B cell (primary cell): ENCODE results near the gene ACP1. TPM values are rescaled to one million over a fixed set of nuclear protein-coding genes. Genes with fewer than 3 reads are reported as not detected.

ENCODE experiments used
- ATAC-seq: fragments of 200-7000 bp; cut with Tn5 transposase; one replicate; pipeline ENCODE4 v1.10.0; 2021; ENCODE audit warnings: low read depth, mild to moderate bottlenecking, moderate number of reproducible peaks, moderate library complexity
- CTCF ChIA-PET: fragments of 350-600 bp; sonication (Branson Sonifier 250); formaldehyde crosslinking; loops from one replicate; lab custom pipeline; 2021; ENCODE audit warnings: antibody characterized with exemption, inconsistent platforms; lab: Charles Lee
- POLR2A ChIA-PET: fragments of 350-600 bp; sonication (Branson Sonifier 250); formaldehyde crosslinking; loops from one replicate; lab custom pipeline; 2021; ENCODE audit warnings: antibody characterized with exemption; lab: Charles Lee
- DNase-seq: peaks from one replicate; pipeline ENCODE4 v3.0.0; 2013
- H2AFZ ChIP-seq: 2 replicates; pipeline ENCODE4 v1.6.1; 2012; ENCODE audit warnings: mild to moderate bottlenecking, low read depth, low read length; ENCODE audit not compliant: insufficient read depth, poor library complexity, severe bottlenecking
- H3K27ac ChIP-seq, 2 donors: 1 replicate in 1 of 2; 2 replicates in 1 of 2; pipeline ENCODE4 v1.5.1; 2012 to 2013; ENCODE audit warnings: low read length in 2 of 2, mild to moderate bottlenecking in 2 of 2, moderate library complexity in 1 of 2
- H3K27me3 ChIP-seq, 4 experiments: fragments of 200-600 bp in 1 of 4; sonication (generic) in 1 of 4; replicated peaks in 1 of 4; 1 replicate in 2 of 4; 2 replicates in 2 of 4; pipeline versions ENCODE4 v1.6.1 to v1.7.0; 2013 to 2016; ENCODE audit warnings: low read length in 3 of 4, mild to moderate bottlenecking in 2 of 4, mixed read lengths in 1 of 4, moderate library complexity in 1 of 4; ENCODE audit not compliant: insufficient read depth in 4 of 4, control insufficient read depth in 3 of 4; ENCODE audit errors: control extremely low read depth in 1 of 4
- H3K36me3 ChIP-seq, 2 experiments: replicated peaks in 1 of 2; 1 replicate in 1 of 2; 2 replicates in 1 of 2; pipeline versions ENCODE4 v1.6.1 to v1.7.1; 2013; ENCODE audit warnings: low read length in 1 of 2; ENCODE audit not compliant: insufficient read depth in 2 of 2, control insufficient read depth in 1 of 2; ENCODE audit errors: control extremely low read depth in 1 of 2, extremely low read depth in 1 of 2
- H3K4me1 ChIP-seq, 2 donors: fragments of 200-600 bp in 1 of 2; sonication (generic) in 1 of 2; 1 replicate in 1 of 2; 2 replicates in 1 of 2; pipeline versions ENCODE4 v1.5.1 to v1.6.1; 2013 to 2017; ENCODE audit warnings: low read length in 2 of 2; ENCODE audit not compliant: control insufficient read depth in 2 of 2, insufficient read depth in 2 of 2
- H3K4me2 ChIP-seq: replicated peaks from 2 replicates; pipeline ENCODE3; 2012; ENCODE audit warnings: mild to moderate bottlenecking, low read depth, low read length; ENCODE audit not compliant: poor library complexity, severe bottlenecking
- H3K4me3 ChIP-seq, 5 experiments: fragments of 200-600 bp in 1 of 5; sonication (generic) in 1 of 5; 1 replicate in 3 of 5; 2 replicates in 2 of 5; pipeline versions ENCODE4 v1.5.1 to v1.7.0; 2011 to 2016; ENCODE audit warnings: low read length in 4 of 5, mild to moderate bottlenecking in 4 of 5, low read depth in 2 of 5, control low read depth in 1 of 5, moderate library complexity in 1 of 5; ENCODE audit not compliant: insufficient read depth in 1 of 5; ENCODE audit errors: control extremely low read depth in 1 of 5, extremely low read depth in 1 of 5
- H3K79me2 ChIP-seq: fragments of 200-600 bp; sonication (generic); one replicate; pipeline ENCODE4 v1.6.0; 2016; ENCODE audit warnings: low read length; ENCODE audit not compliant: control insufficient read depth, insufficient read depth
- H3K9ac ChIP-seq: fragments of 200-600 bp; sonication (generic); 2 replicates; pipeline ENCODE4 v1.6.1; 2017; ENCODE audit warnings: mild to moderate bottlenecking, low read length, moderate library complexity
- H3K9me3 ChIP-seq, 3 donors: one replicate each; pipeline versions ENCODE4 v1.6.1 to v1.7.1; 2013; ENCODE audit warnings: low read length in 2 of 3; ENCODE audit not compliant: control insufficient read depth in 2 of 3, insufficient read depth in 1 of 3; ENCODE audit errors: control extremely low read depth in 1 of 3
- H4K20me1 ChIP-seq: 2 replicates; pipeline ENCODE4 v1.6.0; 2012; ENCODE audit warnings: mild to moderate bottlenecking, low read length; ENCODE audit not compliant: insufficient read depth, control insufficient read depth, poor library complexity, severe bottlenecking
- H3K27ac Mint-ChIP-seq: one replicate; pipeline ENCODE4 v1.8.0; 2021; ENCODE audit warnings: mixed read lengths
- H3K27me3 Mint-ChIP-seq: one replicate; pipeline ENCODE4 v1.8.0; 2021; ENCODE audit warnings: mixed read lengths
- H3K4me1 Mint-ChIP-seq: one replicate; pipeline ENCODE4 v1.8.0; 2021; ENCODE audit warnings: mixed read lengths
- H3K4me3 Mint-ChIP-seq: one replicate; pipeline ENCODE4 v1.8.0; 2021; ENCODE audit warnings: mixed read lengths
- H3K9me3 Mint-ChIP-seq: one replicate; pipeline ENCODE4 v1.8.0; 2022; ENCODE audit warnings: mixed read lengths; ENCODE audit not compliant: insufficient read depth
- EZH2 ChIP-seq: IDR thresholded peaks from 2 replicates; pipeline ENCODE4 v1.6.1; 2012; ENCODE audit warnings: borderline replicate concordance, low read depth, mild to moderate bottlenecking, moderate library complexity, low read length; ENCODE audit not compliant: insufficient read depth, poor library complexity, severe bottlenecking
- WGBS: methylation state at CpG from one replicate; pipeline ENCODE4 v1.1.5; 2013; ENCODE audit warnings: missing lambda C conversion rate; ENCODE audit not compliant: insufficient coverage; 5-methylcytosine and 5-hydroxymethylcytosine counted together
- intact Hi-C: fragments of 100-400 bp; cut with micrococcal nuclease; formaldehyde crosslinking; loops from one replicate; pipeline ENCODE4 v1.10.0; 2022
- polyA plus RNA-seq: library from polyadenylated mRNA; depleted of rRNA; stranded (reverse); fragments of >200 nt; gene quantifications from 2 replicates; pipeline ENCODE4 v1.2.3, GENCODE V29; 2012
- total RNA-seq, 2 donors: library from RNA; stranded (reverse); fragments of 120-200 nt in 1 of 2; gene quantifications; 1 replicate in 1 of 2; 2 replicates in 1 of 2; pipeline versions ENCODE4 v1.2.3 to v1.2.4, GENCODE V29; 2013 to 2022
- TF ChIP-seq, protein P1 (sequence below): fragments of 200-600 bp; IDR thresholded peaks from one replicate; pipeline ENCODE4 v1.8.0; 2022; ENCODE audit warnings: antibody characterized with exemption, mild to moderate bottlenecking

The ACP1 gene
- total and polyA plus RNA-seq, 2 donors (not counting 1 experiment from before 2014, with no cell fraction given) = 70.2 to 87.8 TPM

DNA sequence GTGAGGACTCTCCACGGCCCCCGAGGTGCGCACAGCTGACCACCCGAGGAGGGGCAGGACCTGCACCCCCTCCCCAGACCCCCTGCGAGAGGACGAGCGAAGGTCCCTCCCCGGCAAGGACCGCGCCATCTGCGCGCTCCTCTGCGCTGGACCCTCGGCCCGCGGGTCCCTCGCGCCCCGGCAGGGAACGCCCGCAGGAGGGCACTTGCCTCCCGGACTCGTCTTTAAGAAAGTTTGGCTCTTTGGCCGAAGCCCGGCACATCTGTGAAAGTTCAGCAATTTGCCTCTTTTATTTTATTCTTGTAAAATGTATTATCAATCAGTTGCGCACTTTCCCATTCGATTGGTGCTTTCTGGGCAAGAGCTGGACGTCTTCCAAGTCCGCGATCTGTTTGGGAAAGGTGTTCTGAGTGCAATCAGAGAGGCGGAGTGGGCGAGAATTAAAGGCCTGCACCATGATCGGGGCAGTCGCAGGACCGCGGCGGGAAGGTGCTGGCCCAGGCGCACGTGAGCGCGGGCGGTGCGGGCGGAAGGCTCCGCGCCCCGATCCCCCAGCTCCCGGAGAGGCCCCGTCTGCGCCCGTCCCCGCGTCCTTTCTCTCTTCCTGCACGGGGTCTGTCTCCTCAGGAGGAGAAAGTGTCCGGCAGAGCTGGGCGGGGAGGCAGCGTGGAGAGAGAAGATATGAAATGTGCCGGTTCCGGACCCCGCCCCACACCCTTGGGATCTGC is 24.8 kb downstream of the ACP1 start:
- WGBS = 4% methylated on average over 48 of the region's 60 CpGs
- intact Hi-C loops = loop anchor here (1.0 kb wide), 1 partner anchor 43 kb away; no protein-coding TSS in a partner anchor
- POLR2A ChIA-PET = interaction anchor here (0.6 kb wide), 1 partner anchor 23 kb away, joined by 6 read pairs; no protein-coding TSS in a partner anchor

More for the DNA sequence above, 24.8 kb downstream of the ACP1 start:
- no peaks in the 10 kb centered on the region for H3K36me3 ChIP-seq
- no peaks in the 10 kb centered on the region for H3K79me2 ChIP-seq
- peak overlapping the region; percentile 50 for H3K27ac Mint-ChIP-seq
- peak overlapping the region; percentile 42 for H2AFZ ChIP-seq
- peak overlapping the region; percentile 50 for H3K9ac ChIP-seq
- peaks cover 26% of the 10 kb centered on the region for H3K27me3 Mint-ChIP-seq
- H4K20me1 ChIP-seq = peaks cover 4% of the 10 kb centered on the region
- TF ChIP-seq, protein P1, sequence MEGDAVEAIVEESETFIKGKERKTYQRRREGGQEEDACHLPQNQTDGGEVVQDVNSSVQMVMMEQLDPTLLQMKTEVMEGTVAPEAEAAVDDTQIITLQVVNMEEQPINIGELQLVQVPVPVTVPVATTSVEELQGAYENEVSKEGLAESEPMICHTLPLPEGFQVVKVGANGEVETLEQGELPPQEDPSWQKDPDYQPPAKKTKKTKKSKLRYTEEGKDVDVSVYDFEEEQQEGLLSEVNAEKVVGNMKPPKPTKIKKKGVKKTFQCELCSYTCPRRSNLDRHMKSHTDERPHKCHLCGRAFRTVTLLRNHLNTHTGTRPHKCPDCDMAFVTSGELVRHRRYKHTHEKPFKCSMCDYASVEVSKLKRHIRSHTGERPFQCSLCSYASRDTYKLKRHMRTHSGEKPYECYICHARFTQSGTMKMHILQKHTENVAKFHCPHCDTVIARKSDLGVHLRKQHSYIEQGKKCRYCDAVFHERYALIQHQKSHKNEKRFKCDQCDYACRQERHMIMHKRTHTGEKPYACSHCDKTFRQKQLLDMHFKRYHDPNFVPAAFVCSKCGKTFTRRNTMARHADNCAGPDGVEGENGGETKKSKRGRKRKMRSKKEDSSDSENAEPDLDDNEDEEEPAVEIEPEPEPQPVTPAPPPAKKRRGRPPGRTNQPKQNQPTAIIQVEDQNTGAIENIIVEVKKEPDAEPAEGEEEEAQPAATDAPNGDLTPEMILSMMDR = no peak
- peak; percentile 59 for TF ChIP-seq EZH2
- CTCF ChIA-PET = interaction anchor here (0.6 to 1.5 kb wide), 6 partner anchors 13 to 348 kb away, joined by 3 to 7 read pairs (median 4); no protein-coding TSS in a partner anchor
- H3K4me3 ChIP-seq = peak overlapping the region in 4 of 5 experiments; percentile 10 to 50 (median 36)
- no peak overlapping the region for H3K27ac ChIP-seq
- peaks cover 0 to 28% (median 19%) of the 10 kb centered on the region in 4 experiments for H3K27me3 ChIP-seq
- peak overlapping the region; percentile 83 for H3K4me3 Mint-ChIP-seq
- peak overlapping the region; percentile 71 for H3K4me2 ChIP-seq
- peak; percentile 36 for DNase-seq
- peaks cover 13 to 20% of the 10 kb centered on the region in 2 donors for H3K4me1 ChIP-seq
- H3K9me3 Mint-ChIP-seq = no peaks in the 10 kb centered on the region
- peaks cover 0 to 7% (median 0%) of the 10 kb centered on the region in 3 donors for H3K9me3 ChIP-seq
- peaks cover 13% of the 10 kb centered on the region for H3K4me1 Mint-ChIP-seq
- no peak for ATAC-seq
